Omental fat pad (tissue), 4 donors: ENCODE data around the gene DCAF16. TPM values are rescaled to one million over a fixed set of nuclear protein-coding genes. Genes with fewer than 3 reads are reported as not detected.

ENCODE experiments used
- ATAC-seq: fragments of 150-250 bp; one replicate; pipeline ENCODE4 v1.9.1; 2016; ENCODE audit warnings: mild to moderate bottlenecking, moderate library complexity; ENCODE audit not compliant: low FRiP score
- DNase-seq: peaks from one replicate; pipeline ENCODE4 v3.0.0-alpha.2; 2019; ENCODE audit warnings: low spot score
- total RNA-seq, 4 donors: library from RNA; depleted of rRNA; stranded (reverse); fragments of >200 nt; gene quantifications; one replicate each; pipeline ENCODE4 v1.1.0, GENCODE V29; 2016
- TF ChIP-seq, protein P1 (sequence below), 3 donors: fragments of 450-650 bp; IDR thresholded peaks; one replicate each; pipeline ENCODE4 v1.5.1; 2016 to 2017; ENCODE audit warnings: antibody characterized with exemption in 3 of 3, mild to moderate bottlenecking in 3 of 3, moderate library complexity in 2 of 3

DCAF16 gene
- total RNA-seq, 4 donors from 2014 or later = 19.0 to 26.5 (median 24.7) TPM

- ATAC-seq (no peak), DNase-seq (no peak)
- TF ChIP-seq, protein P1, sequence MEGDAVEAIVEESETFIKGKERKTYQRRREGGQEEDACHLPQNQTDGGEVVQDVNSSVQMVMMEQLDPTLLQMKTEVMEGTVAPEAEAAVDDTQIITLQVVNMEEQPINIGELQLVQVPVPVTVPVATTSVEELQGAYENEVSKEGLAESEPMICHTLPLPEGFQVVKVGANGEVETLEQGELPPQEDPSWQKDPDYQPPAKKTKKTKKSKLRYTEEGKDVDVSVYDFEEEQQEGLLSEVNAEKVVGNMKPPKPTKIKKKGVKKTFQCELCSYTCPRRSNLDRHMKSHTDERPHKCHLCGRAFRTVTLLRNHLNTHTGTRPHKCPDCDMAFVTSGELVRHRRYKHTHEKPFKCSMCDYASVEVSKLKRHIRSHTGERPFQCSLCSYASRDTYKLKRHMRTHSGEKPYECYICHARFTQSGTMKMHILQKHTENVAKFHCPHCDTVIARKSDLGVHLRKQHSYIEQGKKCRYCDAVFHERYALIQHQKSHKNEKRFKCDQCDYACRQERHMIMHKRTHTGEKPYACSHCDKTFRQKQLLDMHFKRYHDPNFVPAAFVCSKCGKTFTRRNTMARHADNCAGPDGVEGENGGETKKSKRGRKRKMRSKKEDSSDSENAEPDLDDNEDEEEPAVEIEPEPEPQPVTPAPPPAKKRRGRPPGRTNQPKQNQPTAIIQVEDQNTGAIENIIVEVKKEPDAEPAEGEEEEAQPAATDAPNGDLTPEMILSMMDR (IDR thresholded peaks at IDR 0.05) = no peak
Observed at GRCh38 chr4:17785858-17786257, 24.7 kb downstream of the DCAF16 start.

DNA sequence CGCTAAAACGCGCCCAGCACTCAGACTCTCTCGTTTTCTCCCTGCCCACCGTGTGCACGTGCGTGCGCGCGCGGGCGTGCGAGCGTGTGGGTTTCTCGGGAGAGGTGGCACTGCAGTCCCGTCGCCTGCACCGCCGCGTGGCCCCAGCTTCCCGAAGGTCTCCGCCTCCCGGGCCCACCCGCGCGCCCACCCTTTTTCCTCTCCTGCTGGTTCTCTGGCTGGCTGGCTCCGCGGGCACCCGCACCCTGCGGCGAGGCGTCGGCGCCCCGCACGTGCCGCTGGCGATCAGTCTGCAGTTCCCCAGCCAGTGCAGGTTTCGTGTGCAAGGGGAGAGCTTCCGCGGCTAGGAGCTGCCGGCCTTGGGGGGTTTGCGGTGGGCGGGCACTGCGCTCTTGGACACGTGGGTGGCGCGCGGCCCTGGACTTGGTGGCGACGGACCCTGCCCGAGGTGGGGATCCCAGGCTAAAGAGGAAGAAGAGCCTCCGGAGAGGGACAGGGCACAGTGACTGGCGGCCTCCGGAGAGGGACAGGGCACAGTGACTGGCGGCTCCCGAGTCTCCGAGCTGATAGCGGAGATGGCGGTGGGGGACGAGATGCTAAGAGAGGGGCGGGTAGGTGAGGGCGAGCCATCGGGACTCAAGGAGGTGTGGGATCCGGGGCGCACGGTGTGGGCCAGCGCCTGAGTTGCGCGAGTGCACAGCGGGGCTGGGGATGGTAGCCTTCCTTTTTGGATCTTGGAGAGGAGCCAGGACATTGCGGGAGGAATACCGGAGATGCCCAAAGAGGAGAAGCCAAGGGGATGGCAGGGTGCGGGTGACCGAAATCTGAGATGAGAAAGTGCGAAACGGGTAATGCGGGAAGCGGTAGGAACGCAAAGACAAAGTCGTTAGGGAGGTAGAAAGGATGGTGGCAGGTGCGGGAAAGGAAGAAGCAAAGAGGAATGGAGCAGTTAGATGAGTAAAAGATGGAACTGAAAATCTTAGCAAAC is 29.0 kb downstream of the DCAF16 start, which contains the start of gene FAM184B:
Gene FAM184B (minus strand): TSS at position 322 of the 988 bp plus-strand sequence. CDS start 322 bp downstream, outside the sequence.
- ATAC-seq (no peak), DNase-seq (no peak)
- TF ChIP-seq, protein P1 (IDR thresholded peaks at IDR 0.05) = no peak

GRCh38 chr4:17780501-17781299 is 29.9 kb downstream of the DCAF16 start:
- TF ChIP-seq, protein P1 (IDR thresholded peaks at IDR 0.05) = no peak
- ATAC-seq (no peak), DNase-seq (no peak)

DNA sequence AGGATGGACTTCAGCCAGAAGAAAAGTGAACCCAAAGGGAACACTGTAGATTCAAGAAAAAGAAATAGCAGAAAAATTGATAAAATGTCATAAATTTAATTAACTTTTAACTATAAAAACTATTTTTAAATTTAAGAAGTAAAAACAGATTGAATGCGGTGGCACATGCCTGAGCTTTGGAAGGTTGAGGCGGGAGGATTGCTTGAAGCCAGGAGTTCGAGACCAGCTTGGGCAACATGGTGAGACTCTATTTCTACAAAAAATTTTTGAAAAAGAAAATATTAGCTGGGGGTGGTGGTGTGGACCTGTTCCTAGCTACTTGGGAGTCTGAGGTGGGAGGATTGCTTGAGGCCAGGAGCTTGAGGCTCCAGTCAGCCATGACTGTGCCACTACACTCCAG is 32.1 kb downstream of the DCAF16 start:
- DNase-seq (no peak), ATAC-seq (no peak)
- TF ChIP-seq, protein P1 (IDR thresholded peaks at IDR 0.05) = no peak

DNA sequence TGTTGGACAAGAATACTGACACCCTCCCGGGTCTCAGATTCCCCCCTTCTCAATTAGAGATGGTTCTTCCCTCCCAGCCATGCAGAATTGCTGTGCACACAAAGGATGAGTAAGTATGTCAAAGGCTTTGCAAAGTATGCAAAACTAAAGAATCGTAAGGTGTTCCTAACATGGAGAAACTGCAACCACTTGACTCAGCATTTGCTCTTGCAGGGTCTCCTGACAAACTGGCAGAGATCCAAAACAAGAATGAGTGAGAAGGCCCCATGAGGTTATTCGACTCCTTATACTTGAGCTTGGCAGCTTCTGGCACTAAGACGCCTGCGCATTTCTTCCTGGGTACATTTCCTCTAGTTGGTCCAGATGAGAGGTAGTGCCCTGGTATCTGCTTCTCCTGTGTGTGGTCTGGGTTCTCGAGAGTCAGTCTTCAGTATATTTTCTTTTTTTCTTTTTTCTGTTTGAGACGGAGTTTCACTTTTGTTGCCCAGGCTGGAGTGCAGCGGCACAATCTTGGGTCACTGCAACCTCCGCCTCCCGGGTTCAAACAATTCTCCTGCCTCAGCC is 37.3 kb downstream of the DCAF16 start:
- ATAC-seq = no peak
- DNase-seq = no peak
- TF ChIP-seq, protein P1 (IDR thresholded peaks at IDR 0.05) = no peak

- ATAC-seq = no peak
- TF ChIP-seq, protein P1 (IDR thresholded peaks at IDR 0.05) = no peak
- no peak for DNase-seq
Observed at GRCh38 chr4:17771284-17771908, 39.2 kb downstream of the DCAF16 start.
